Femur (tissue), 1 donor: ENCODE results near the gene PRR35.

Source experiments
- DNase-seq: peaks from one replicate; pipeline ENCODE4 v3.0.0-alpha.2; 2017

PRR35 gene

GRCh38 chr16:560204-560700, at the start of gene PRR35:
Gene PRR35 (plus strand): TSS chr16:560394. CDS start chr16:563295, 2,901 bp downstream.
- no peak for DNase-seq

- no peak for DNase-seq
Observed at GRCh38 chr16:512802-513201, 47.4 kb upstream of the PRR35 start.

GRCh38 chr16:513950-514349, 46.2 kb upstream of the PRR35 start:
- DNase-seq = no peak

- DNase-seq = no peak
Observed at GRCh38 chr16:515175-515938, 44.8 kb upstream of the PRR35 start.

- no peak for DNase-seq
Observed at GRCh38 chr16:515939-516226, 44.3 kb upstream of the PRR35 start.

GRCh38 chr16:516301-516700, 43.9 kb upstream of the PRR35 start:
- DNase-seq = no peak

- no peak for DNase-seq
Observed at GRCh38 chr16:518858-519257, 41.3 kb upstream of the PRR35 start.

- no peak for DNase-seq
Observed at GRCh38 chr16:519425-519824, 40.8 kb upstream of the PRR35 start.

GRCh38 chr16:519841-520687, 40.1 kb upstream of the PRR35 start:
- DNase-seq = no peak

GRCh38 chr16:520847-521246, 39.3 kb upstream of the PRR35 start:
- no peak for DNase-seq

- no peak for DNase-seq
Observed at GRCh38 chr16:521381-522210, 38.6 kb upstream of the PRR35 start.

GRCh38 chr16:522320-523096, 37.7 kb upstream of the PRR35 start:
- DNase-seq = no peak

- no peak for DNase-seq
Observed at GRCh38 chr16:523097-523741, 37.0 kb upstream of the PRR35 start.

GRCh38 chr16:524274-525040, 35.7 kb upstream of the PRR35 start:
- DNase-seq = no peak

- no peak for DNase-seq
Observed at GRCh38 chr16:525123-525519, 35.1 kb upstream of the PRR35 start.

- DNase-seq = peak; percentile 37
Observed at GRCh38 chr16:525520-526180, 34.5 kb upstream of the PRR35 start.

GRCh38 chr16:526181-527014, 33.8 kb upstream of the PRR35 start:
- peak; percentile 68 for DNase-seq

GRCh38 chr16:527015-527903, 32.9 kb upstream of the PRR35 start, which contains the start of gene CAPN15:
Gene CAPN15 (plus strand): TSS chr16:527712. CDS start chr16:546839, 19,127 bp downstream.
- peak; percentile 93 for DNase-seq
